Panc1 (cell line): ENCODE results near the gene ISG20L2. TPM values are rescaled to one million over a fixed set of nuclear protein-coding genes. Genes with fewer than 3 reads are reported as not detected.
"Not testable (repeated sequence)": the region's sequence is repeated elsewhere in the genome, so short reads cannot be mapped to it uniquely, and the experiment has no call there.

Source experiments
- ATAC-seq: fragments of 200-7000 bp; cut with Tn5 transposase; 2 replicates; pipeline ENCODE4 v1.9.1; 2020; ENCODE audit warnings: mild to moderate bottlenecking, moderate library complexity
- BruUV-seq: library from RNA; stranded (reverse); fragments of 400-500 nt; replicated peaks from 2 replicates; lab custom pipeline; 2021; lab: Mats Ljungman, UMichigan
- CTCF ChIA-PET: fragments of 300-600 bp; sonication (Branson Sonifier 250); formaldehyde crosslinking; loops from one replicate; lab custom pipeline; 2022; ENCODE audit warnings: antibody characterized with exemption; lab: Charles Lee
- POLR2A ChIA-PET: fragments of 300-600 bp; sonication (Branson Sonifier 250); formaldehyde crosslinking; loops from one replicate; lab custom pipeline; 2022; ENCODE audit warnings: antibody characterized with exemption; lab: Charles Lee
- DNase-seq: peaks from one replicate; pipeline ENCODE4 v3.0.0-alpha.2; 2010; ENCODE audit warnings: low read depth, low spot score
- H3K27ac ChIP-seq: 2 replicates; pipeline ENCODE4 v1.5.1; 2011; ENCODE audit warnings: mild to moderate bottlenecking, low read length, inconsistent platforms
- H3K27me3 ChIP-seq: fragments of 200-500 bp; sonication (Bioruptor generic); 2 replicates; pipeline ENCODE4 v1.6.0; 2014; ENCODE audit warnings: low read length, inconsistent platforms; ENCODE audit not compliant: control insufficient read depth, insufficient read depth
- H3K36me3 ChIP-seq: fragments of 200-500 bp; sonication (Bioruptor generic); 2 replicates; pipeline ENCODE4 v1.5.1; 2014; ENCODE audit warnings: inconsistent platforms, mild to moderate bottlenecking, low read length, moderate library complexity; ENCODE audit not compliant: control insufficient read depth, insufficient read depth
- H3K4me1 ChIP-seq: 2 replicates; pipeline ENCODE4 v1.5.1; 2011; ENCODE audit warnings: inconsistent platforms, mild to moderate bottlenecking, low read length, moderate library complexity; ENCODE audit not compliant: control insufficient read depth, insufficient read depth
- H3K4me3 ChIP-seq, 2 experiments: 2 replicates each; pipeline ENCODE4 v1.5.1; 2011 to 2012; ENCODE audit warnings: low read depth in 2 of 2, low read length in 2 of 2, mild to moderate bottlenecking in 2 of 2, inconsistent platforms in 1 of 2, moderate library complexity in 1 of 2
- H3K9me3 ChIP-seq: fragments of 200-500 bp; sonication (Bioruptor generic); 2 replicates; pipeline ENCODE4 v1.5.1; 2014; ENCODE audit warnings: low read depth, mild to moderate bottlenecking, inconsistent platforms, low read length, moderate library complexity; ENCODE audit not compliant: control insufficient read depth, insufficient read depth
- CTCF ChIP-seq: fragments of 450-650 bp; IDR thresholded peaks from 2 replicates; pipeline ENCODE4 v1.5.1; 2017; ENCODE audit warnings: mild to moderate bottlenecking
- POLR2AphosphoS5 ChIP-seq: IDR thresholded peaks from 2 replicates; pipeline ENCODE4 v1.6.1; 2012; ENCODE audit warnings: mild to moderate bottlenecking, low read depth, low read length, moderate library complexity
- SIN3A ChIP-seq: IDR thresholded peaks from 2 replicates; pipeline ENCODE4 v1.6.1; 2012; ENCODE audit warnings: low read depth, mild to moderate bottlenecking, low read length, moderate library complexity, borderline replicate concordance; ENCODE audit not compliant: insufficient read depth
- TCF7L2 ChIP-seq: IDR thresholded peaks from 2 replicates; pipeline ENCODE4 v1.6.1; 2011; ENCODE audit warnings: mild to moderate bottlenecking, low read depth, low read length, inconsistent platforms
- in situ Hi-C: cut with HindIII; loops from 2 replicates; pipeline ENCODE4 v1.10.0; 2016; ENCODE audit warnings: low sequenced_read_pairs, low pct_unique_long_range_greater_than_20kb
- intact Hi-C: fragments of 100-400 bp; cut with micrococcal nuclease; formaldehyde crosslinking; loops from one replicate; pipeline ENCODE4 v1.10.0; 2022; ENCODE audit not compliant: unreplicated experiment
- total RNA-seq: library from RNA; stranded (reverse); gene quantifications from one replicate; pipeline ENCODE4 v1.2.1, GENCODE V29; 2021; ENCODE audit not compliant: unreplicated experiment
- TF ChIP-seq, protein P1 (sequence below), 2 experiments: IDR thresholded peaks; 2 replicates each; pipeline ENCODE4 v1.6.1; 2011 to 2012; ENCODE audit warnings: low read depth in 2 of 2, control low read depth in 1 of 2, low read length in 1 of 2, mild to moderate bottlenecking in 1 of 2, moderate library complexity in 1 of 2; ENCODE audit not compliant: insufficient read depth in 1 of 2

The ISG20L2 gene
- total RNA-seq, 1 experiment from 2014 or later, result 40.6 TPM

GRCh38 chr1:156765666-156766065 lies 37.1 kb upstream of the ISG20L2 start:
- H3K9me3 ChIP-seq, result no peaks in the 10 kb centered on the region
- intact Hi-C loops (no loop called here), in situ Hi-C loops (no loop called here)
- DNase-seq (no peak), ATAC-seq (no peak)
- BruUV-seq, result no TSS peak
- ChIA-PET POLR2A (no interaction called here), CTCF (no interaction called here)
- peaks cover 18% of the 10 kb centered on the region for H3K4me1 ChIP-seq
- peak overlapping the region; percentile 99 for H3K27ac ChIP-seq
- no peaks in the 10 kb centered on the region for H3K27me3 ChIP-seq
- no peak for TF ChIP-seq SIN3A
- TF ChIP-seq POLR2AphosphoS5, result no peak
- TF ChIP-seq TCF7L2, result no peak
- TF ChIP-seq CTCF, result no peak
- TF ChIP-seq, protein P1, sequence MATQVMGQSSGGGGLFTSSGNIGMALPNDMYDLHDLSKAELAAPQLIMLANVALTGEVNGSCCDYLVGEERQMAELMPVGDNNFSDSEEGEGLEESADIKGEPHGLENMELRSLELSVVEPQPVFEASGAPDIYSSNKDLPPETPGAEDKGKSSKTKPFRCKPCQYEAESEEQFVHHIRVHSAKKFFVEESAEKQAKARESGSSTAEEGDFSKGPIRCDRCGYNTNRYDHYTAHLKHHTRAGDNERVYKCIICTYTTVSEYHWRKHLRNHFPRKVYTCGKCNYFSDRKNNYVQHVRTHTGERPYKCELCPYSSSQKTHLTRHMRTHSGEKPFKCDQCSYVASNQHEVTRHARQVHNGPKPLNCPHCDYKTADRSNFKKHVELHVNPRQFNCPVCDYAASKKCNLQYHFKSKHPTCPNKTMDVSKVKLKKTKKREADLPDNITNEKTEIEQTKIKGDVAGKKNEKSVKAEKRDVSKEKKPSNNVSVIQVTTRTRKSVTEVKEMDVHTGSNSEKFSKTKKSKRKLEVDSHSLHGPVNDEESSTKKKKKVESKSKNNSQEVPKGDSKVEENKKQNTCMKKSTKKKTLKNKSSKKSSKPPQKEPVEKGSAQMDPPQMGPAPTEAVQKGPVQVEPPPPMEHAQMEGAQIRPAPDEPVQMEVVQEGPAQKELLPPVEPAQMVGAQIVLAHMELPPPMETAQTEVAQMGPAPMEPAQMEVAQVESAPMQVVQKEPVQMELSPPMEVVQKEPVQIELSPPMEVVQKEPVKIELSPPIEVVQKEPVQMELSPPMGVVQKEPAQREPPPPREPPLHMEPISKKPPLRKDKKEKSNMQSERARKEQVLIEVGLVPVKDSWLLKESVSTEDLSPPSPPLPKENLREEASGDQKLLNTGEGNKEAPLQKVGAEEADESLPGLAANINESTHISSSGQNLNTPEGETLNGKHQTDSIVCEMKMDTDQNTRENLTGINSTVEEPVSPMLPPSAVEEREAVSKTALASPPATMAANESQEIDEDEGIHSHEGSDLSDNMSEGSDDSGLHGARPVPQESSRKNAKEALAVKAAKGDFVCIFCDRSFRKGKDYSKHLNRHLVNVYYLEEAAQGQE (IDR thresholded peaks at IDR 0.05; ENCODE audit: insufficient read depth in 1 of 2, low read depth in 2 of 2, low read length in 1 of 2), result no peak
- peak overlapping the region; percentile 84 to 99; a peak in 3 of 4 replicates for H3K4me3 ChIP-seq
- peaks cover 8% of the 10 kb centered on the region for H3K36me3 ChIP-seq

GRCh38 chr1:156765136-156765535 lies 36.6 kb upstream of the ISG20L2 start:
- CTCF ChIA-PET, in situ Hi-C loops, DNase-seq, H3K36me3 ChIP-seq, H3K9me3 ChIP-seq, H3K4me3 ChIP-seq, ATAC-seq, BruUV-seq, POLR2A ChIA-PET, intact Hi-C loops, H3K27me3 ChIP-seq, H3K27ac ChIP-seq: not testable (repeated sequence)
- peaks cover 14% of the 10 kb centered on the region for H3K4me1 ChIP-seq

DNA sequence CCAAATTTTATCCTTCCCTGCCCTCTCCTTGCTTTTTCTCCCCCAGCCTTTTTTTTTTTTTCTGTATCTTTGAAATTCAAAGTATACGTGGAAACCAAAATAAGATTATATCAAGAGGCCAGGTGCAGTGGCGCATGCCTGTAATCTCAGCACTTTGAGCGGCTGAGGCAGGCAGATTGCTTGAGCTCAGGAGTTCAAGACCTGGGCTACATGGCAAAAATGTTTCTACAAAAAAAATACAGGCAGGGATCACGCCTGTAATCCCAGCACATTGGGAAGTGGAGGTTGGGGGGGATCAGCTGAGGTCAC lies 32.2 kb upstream of the ISG20L2 start:
- DNase-seq, result no peak
- H3K4me1 ChIP-seq, result peaks cover 1% of the 10 kb centered on the region
- POLR2A ChIA-PET, result no interaction called here
- in situ Hi-C loops (no loop called here), intact Hi-C loops (no loop called here)
- no peak for ATAC-seq
- no peak overlapping the region for H3K4me3 ChIP-seq
- H3K27ac ChIP-seq, result no peak overlapping the region
- no peaks in the 10 kb centered on the region for H3K9me3 ChIP-seq
- H3K36me3 ChIP-seq, result no peaks in the 10 kb centered on the region
- no peaks in the 10 kb centered on the region for H3K27me3 ChIP-seq
- TF ChIP-seq CTCF (no peak), TCF7L2 (no peak), POLR2AphosphoS5 (no peak), SIN3A (no peak)
- TF ChIP-seq, protein P1 (IDR thresholded peaks at IDR 0.05; ENCODE audit: insufficient read depth in 1 of 2, low read depth in 2 of 2, low read length in 1 of 2), result no peak
- BruUV-seq, result no TSS peak
- CTCF ChIA-PET, result no interaction called here
